ENCODE data around the gene ARMC9.

- no peak for TF ChIP-seq ZNF223 (tag by site-specific recombination; IDR thresholded peaks at IDR 0.05)
- no peak for TF ChIP-seq ZSCAN30 (tag by site-specific recombination; IDR thresholded peaks at IDR 0.05)
- TF ChIP-seq CTCF (tag by site-specific recombination; IDR thresholded peaks at IDR 0.05) = no peak
- TF ChIP-seq TCF7L2 (IDR thresholded peaks at IDR 0.05; ENCODE audit: borderline replicate concordance, low read depth, low read length) = no peak
- TF ChIP-seq ZNF311 (tag by site-specific recombination; IDR thresholded peaks at IDR 0.05; ENCODE audit: borderline replicate concordance) = no peak
- no peak for TF ChIP-seq ZNF791 (tag by site-specific recombination; IDR thresholded peaks at IDR 0.05)
Observed at GRCh38 chr2:231277962-231278361, 79.5 kb downstream of the ARMC9 start.
